WI38 (cell line): ENCODE measurements around the gene C1orf159.

Experiments used
- H3K4me3 ChIP-seq: 2 replicates; pipeline ENCODE4 v1.5.1; 2011; ENCODE audit warnings: low read depth, mild to moderate bottlenecking, control low read depth, low read length
- TF ChIP-seq, protein P1 (sequence below): IDR thresholded peaks from 2 replicates; pipeline ENCODE4 v1.5.1; 2012; ENCODE audit warnings: low read depth, mild to moderate bottlenecking, control low read depth, low read length

C1orf159 gene

DNA sequence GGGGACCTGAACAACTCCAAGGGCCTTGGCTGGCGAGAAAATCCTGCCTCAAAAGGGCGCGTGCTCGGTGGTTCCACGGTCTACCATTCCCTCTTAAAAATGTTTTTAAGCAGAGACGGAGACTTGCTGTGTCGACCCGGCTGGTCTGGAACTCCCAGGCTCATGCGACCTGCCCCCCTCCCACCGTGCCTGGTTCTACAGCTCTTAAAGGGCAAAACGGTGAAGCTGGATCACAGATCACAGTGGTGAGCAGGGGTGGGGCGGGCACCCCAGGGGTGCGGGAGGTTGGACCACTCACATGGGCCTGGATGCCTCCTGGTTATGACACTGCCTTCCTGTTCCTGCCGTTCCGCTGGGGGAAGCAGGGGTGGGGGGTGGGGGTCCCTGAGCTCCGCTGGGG, 4.2 kb upstream of the C1orf159 start:
- no peak overlapping the region for H3K4me3 ChIP-seq
- TF ChIP-seq, protein P1, sequence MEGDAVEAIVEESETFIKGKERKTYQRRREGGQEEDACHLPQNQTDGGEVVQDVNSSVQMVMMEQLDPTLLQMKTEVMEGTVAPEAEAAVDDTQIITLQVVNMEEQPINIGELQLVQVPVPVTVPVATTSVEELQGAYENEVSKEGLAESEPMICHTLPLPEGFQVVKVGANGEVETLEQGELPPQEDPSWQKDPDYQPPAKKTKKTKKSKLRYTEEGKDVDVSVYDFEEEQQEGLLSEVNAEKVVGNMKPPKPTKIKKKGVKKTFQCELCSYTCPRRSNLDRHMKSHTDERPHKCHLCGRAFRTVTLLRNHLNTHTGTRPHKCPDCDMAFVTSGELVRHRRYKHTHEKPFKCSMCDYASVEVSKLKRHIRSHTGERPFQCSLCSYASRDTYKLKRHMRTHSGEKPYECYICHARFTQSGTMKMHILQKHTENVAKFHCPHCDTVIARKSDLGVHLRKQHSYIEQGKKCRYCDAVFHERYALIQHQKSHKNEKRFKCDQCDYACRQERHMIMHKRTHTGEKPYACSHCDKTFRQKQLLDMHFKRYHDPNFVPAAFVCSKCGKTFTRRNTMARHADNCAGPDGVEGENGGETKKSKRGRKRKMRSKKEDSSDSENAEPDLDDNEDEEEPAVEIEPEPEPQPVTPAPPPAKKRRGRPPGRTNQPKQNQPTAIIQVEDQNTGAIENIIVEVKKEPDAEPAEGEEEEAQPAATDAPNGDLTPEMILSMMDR: no peak

DNA sequence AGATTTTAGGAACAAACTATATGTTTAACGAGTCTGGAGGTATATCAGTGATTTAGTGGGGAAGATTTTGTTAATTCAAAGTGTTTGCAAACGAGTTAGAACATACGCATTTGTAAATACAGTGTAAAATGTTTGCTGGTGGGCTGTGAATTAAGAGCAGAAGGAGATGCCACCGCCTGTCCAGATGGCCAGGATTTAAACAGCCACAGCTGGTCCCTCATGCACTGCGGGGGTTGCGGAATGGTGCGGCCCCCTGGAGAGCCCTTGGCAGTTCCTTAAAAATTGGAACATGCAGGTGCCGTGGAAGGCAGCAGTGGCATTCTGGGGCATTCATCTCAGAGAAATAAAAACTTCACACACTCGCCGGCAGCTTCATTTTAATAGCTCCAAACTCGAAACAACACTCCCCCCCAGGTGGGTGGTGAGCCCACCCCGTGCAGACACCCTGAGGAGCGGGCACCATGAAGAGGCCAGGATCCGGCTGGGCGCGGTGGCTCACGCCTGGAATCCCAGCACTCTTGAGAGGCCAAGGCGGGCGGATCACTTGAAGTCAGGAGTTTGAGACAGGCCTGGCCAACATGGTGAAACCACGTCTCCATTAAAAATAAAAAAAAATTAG, 3.5 kb upstream of the C1orf159 start:
- H3K4me3 ChIP-seq: no peak overlapping the region
- TF ChIP-seq, protein P1: no peak

DNA sequence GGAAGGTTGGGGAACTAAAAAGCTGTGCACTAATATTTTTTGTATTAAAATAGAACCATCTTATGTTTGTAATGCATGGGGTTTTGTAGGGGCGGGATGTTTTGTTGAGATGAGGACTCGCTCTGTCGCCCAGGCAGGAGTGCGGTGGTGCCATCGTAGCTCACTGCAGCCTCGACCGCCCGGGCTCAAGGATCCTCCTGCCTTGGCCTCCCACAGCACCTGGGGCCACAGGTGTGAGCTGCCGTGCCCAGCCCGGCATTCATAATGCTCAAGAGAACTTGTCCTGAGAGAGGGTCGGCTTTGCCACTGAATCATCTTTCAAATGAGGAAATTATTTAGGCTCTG, 3.0 kb upstream of the C1orf159 start:
- no peak overlapping the region for H3K4me3 ChIP-seq
- TF ChIP-seq, protein P1: no peak

DNA sequence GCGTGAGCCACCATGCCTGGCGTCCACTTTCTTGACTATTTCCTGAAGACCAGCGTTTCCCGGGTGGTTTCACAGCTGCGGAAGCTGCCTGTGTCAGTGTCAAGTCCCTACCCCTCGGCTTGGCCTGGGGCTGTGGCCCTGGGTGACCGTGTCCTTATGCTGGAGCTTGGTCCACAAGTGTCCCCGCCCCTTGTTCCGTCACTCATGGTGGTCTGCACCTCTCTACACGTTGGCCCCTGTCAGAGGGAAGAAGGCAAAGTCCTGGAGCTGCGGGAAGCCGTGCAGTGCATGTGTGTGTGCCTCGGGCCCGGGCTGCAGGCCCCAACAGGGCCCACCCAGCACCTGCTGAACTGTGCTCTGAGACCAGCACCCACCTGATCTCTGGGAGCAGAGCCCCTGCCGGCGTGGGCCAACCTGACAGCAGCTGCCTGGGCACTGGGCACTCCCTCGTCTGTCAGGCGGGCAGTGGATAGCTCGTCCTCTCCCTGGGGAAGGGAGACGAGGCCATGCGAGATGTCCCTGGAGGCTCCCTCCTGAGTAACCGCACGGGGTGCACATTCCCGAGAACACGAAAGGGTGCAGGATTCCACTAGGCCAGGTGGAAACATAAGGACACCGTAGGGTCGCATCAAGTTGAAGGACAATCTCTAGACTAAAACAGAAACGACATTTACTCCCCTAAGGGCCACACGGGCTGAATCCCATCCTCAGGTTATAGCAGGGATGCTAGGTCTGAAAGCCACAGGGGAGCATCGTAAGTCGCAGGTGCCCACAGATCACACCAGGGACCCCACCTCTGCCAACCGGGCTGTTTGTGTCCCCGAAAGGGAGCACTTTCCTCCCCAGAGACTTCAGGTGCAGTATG, 2.4 kb upstream of the C1orf159 start:
- H3K4me3 ChIP-seq: no peak overlapping the region
- TF ChIP-seq, protein P1: no peak

DNA sequence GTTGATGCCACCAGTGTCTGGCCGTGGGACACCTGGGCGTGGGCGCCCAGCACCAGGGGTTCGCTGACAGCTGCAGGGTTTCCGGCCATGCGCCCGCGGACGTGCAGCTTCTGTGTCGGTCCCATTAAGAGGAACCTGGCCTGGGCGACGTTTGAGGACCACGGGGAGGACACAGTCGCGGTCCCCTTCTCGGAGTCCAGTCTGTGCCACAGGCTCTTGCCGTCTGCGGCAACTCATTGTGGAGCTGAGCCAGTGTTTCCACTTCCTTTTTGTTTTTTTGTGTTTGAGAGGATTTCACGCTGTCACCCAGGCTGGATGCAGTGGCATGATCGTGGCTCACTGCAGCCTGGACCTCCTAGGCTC, 1.6 kb upstream of the C1orf159 start:
- TF ChIP-seq, protein P1: no peak
- no peak overlapping the region for H3K4me3 ChIP-seq

DNA sequence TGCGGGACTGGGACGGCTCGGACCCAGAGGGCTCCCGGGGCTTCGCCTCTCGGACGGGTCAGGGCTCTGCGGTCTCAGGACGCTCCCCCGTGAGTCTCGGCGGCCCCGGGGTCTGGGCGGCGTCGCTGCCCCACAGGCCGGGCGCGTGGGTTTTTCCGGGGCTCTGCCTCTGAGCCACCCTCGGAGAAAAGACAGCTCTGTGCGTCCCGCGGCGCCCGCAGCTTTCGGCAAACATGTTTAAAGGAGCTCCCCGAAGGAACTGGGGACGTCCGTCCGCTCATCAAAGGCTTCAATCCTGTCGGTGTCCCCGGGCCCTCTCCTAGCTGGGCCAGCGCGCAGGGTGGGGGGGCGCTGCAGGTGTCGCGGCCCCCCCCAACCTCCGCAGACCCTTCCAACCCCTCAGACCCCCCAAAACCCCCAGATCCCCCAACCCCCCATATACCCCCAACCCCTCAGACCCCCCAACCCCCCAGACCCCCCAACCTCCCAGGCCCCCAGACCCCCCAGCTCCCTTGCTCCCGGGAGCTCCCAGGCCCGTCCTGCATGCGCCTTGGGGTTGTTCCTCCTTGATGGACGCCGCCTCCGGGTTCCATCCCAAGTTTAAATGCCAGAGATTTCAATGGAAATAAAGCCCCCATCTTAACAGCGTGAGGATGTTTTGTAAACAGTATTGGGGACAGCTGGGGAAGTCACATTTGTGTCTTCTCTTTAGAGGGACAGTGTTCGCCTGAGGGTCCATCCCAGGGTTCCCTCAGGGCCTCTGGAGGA, 996 bp upstream of the C1orf159 start:
- TF ChIP-seq, protein P1: no peak
- peak overlapping the region; percentile 59 for H3K4me3 ChIP-seq

DNA sequence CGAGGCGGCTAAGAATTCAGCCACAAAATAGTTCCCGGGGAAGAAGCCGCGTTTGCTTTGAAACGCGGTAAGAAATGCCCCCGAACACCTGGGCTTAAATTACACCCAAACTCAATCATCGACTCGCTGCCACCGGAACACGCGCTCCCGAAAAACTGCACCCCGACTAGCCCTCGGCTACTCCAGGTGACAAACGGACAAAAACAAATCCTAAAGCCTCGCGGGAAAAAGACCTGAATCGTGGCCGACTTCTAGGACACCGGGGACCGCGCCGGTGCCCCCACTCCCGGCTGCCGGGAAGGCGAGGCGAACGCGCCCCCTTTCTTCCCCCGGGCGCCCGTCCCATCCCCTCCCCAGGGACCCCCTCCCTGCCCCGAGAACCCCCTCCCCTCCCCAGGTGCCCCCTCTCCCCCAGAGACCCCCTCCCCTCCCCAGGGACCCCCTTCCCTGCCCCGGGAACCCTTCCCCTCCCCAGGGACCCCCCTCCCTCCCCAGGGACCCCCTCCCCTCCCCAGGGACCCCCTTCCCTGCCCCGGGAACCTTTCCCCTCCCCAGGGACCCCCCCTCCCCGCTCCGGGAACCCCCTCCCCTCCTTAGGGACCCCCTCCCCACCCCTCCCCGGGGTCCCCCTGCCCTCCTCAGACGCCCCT, 628 bp downstream of the C1orf159 start:
- TF ChIP-seq, protein P1: no peak
- peak overlapping the region; percentile 71 for H3K4me3 ChIP-seq
